AG09309 (cell line): ENCODE data around the gene C3orf20.

Source experiments
- DNase-seq: peaks from one replicate; pipeline ENCODE4 v3.0.0-alpha.2; 2010; ENCODE audit warnings: low read depth
- H3K4me3 ChIP-seq: 2 replicates; pipeline ENCODE4 v1.5.1; 2011; ENCODE audit warnings: mild to moderate bottlenecking, low read depth, low read length, moderate library complexity; ENCODE audit not compliant: control insufficient read depth
- CTCF ChIP-seq: IDR thresholded peaks from 2 replicates; pipeline ENCODE4 v1.5.1; 2011; ENCODE audit warnings: mild to moderate bottlenecking, low read depth, low read length, inconsistent platforms; ENCODE audit not compliant: insufficient read depth, control insufficient read depth; ENCODE audit errors: missing control alignments

The C3orf20 gene

DNA sequence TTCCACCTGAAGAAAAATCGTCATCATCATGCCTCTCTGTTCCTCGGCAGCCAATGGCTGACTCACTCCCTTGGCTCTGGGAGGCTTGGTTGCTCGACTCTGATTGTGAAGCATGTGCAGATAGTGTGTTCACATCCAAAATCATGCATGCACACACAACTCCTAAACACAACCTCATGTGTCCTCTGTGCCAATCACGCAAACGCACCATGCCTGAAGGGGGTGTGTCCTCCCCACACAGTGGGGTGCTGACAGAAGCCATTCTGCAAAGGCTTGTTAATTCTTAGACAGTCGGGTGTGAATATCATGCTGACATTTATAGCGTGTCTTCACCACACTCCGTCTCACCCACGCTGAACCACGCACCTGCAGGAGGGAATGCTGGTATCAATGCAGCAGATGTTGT is 34.8 kb upstream of the C3orf20 start:
- no peak overlapping the region for H3K4me3 ChIP-seq
- no peak for TF ChIP-seq CTCF
- no peak for DNase-seq

GRCh38 chr3:14640734-14641133 is 34.2 kb upstream of the C3orf20 start:
- no peak for TF ChIP-seq CTCF

GRCh38 chr3:14641346-14641745 is 33.6 kb upstream of the C3orf20 start:
- no peak overlapping the region for H3K4me3 ChIP-seq
- DNase-seq: no peak
- TF ChIP-seq CTCF: no peak

More at GRCh38 chr3:14640734-14641133, 34.2 kb upstream of the C3orf20 start:
- no peak for DNase-seq
- H3K4me3 ChIP-seq: no peak overlapping the region

DNA sequence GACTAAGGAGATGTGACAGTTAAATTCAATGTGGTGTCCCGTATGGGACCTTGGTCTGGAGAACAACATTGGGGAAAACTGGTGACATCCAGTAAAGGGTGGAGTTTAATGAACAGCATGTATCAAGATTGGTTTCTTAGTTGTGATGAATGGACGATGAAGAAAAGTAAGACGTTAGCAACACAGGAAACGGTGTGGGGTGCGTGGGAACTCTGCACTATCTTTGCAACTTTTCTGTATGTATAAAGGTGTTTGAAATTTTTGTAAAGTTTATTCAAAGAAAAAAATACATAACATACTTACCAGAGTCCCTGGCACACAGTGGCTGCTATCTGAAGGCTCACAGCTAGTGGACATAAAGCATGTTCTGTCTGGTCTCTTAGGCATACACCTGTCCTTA is 29.5 kb upstream of the C3orf20 start:
- DNase-seq: no peak
- H3K4me3 ChIP-seq: no peak overlapping the region
- TF ChIP-seq CTCF: no peak

DNA sequence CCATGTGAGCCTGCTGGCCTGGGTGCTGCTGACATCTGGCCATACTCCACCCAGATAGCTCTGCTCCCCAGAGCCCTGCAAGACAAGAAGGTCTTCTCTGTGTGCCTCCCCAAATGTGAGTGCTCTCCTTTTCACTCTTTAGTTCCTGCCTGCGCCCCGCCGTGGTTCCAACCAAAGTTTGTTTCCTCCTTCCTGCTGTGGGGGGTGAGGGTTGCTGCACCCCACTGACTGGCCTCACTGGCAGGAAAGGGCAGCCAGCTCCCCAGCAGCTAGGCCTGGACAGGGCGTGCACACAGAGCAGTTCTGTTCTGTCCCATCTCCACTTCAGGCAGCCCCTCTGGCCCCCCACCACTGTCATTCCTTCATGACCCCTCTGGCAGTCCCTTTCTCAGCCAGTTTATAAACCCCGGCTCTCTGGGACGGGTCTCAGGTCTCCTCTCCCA is 28.8 kb upstream of the C3orf20 start:
- no peak overlapping the region for H3K4me3 ChIP-seq
- TF ChIP-seq CTCF: no peak
- no peak for DNase-seq

GRCh38 chr3:14646589-14647413 is 28.1 kb upstream of the C3orf20 start:
- DNase-seq: no peak
- no peak overlapping the region for H3K4me3 ChIP-seq
- peak; percentile 18 for TF ChIP-seq CTCF
